H1 (cell line): ENCODE results near the gene GALNT12. TPM values are rescaled to one million over a fixed set of nuclear protein-coding genes. Genes with fewer than 3 reads are reported as not detected.

ENCODE experiments used
- CTCF ChIA-PET: fragments of 300-600 bp; sonication (Branson Sonifier 250); formaldehyde crosslinking; loops from one replicate; lab custom pipeline; 2021; ENCODE audit not compliant: partially characterized antibody; lab: Charles Lee
- POLR2A ChIA-PET: fragments of 300-600 bp; sonication (Branson Sonifier 250); formaldehyde crosslinking; loops from one replicate; lab custom pipeline; 2021; ENCODE audit warnings: inconsistent platforms; ENCODE audit not compliant: partially characterized antibody; lab: Charles Lee
- DNase-seq, 2 experiments: peaks; one replicate each; pipeline versions ENCODE4 v3.0.0 to v3.0.0-alpha.2; 2010 to 2022; ENCODE audit warnings: low spot score in 2 of 2, low read depth in 1 of 2, mixed read lengths in 1 of 2
- FAIRE-seq: peaks from 2 replicates; lab custom pipeline; 2011; peaks lifted over from hg19 to GRCh38; lab: Jason Lieb, UNC
- H2AFZ ChIP-seq: 2 replicates; pipeline ENCODE4 v1.8.1; 2012; ENCODE audit warnings: low read length, inconsistent platforms
- H2AK5ac ChIP-seq: 2 replicates; pipeline ENCODE4 v1.6.1; 2013; ENCODE audit warnings: low read depth, low read length
- H2BK120ac ChIP-seq: replicated peaks from 2 replicates; pipeline ENCODE3; 2013; ENCODE audit warnings: low read depth, low read length, inconsistent platforms
- H2BK12ac ChIP-seq: 2 replicates; pipeline ENCODE4 v1.6.1; 2013; ENCODE audit warnings: low read depth, low read length
- H2BK15ac ChIP-seq: 2 replicates; pipeline ENCODE4 v1.6.1; 2013; ENCODE audit warnings: low read length
- H2BK20ac ChIP-seq: 2 replicates; pipeline ENCODE4 v1.6.1; 2013; ENCODE audit warnings: low read length
- H2BK5ac ChIP-seq: 2 replicates; pipeline ENCODE4 v1.6.1; 2013; ENCODE audit warnings: low read depth, low read length
- H3K14ac ChIP-seq: 2 replicates; pipeline ENCODE4 v1.6.1; 2013; ENCODE audit warnings: inconsistent platforms; ENCODE audit not compliant: insufficient read length
- H3K18ac ChIP-seq: 2 replicates; pipeline ENCODE4 v1.6.1; 2013; ENCODE audit warnings: low read length; ENCODE audit errors: extremely low read depth
- H3K23ac ChIP-seq: 2 replicates; pipeline ENCODE4 v1.6.1; 2013; ENCODE audit warnings: inconsistent platforms; ENCODE audit not compliant: insufficient read length
- H3K23me2 ChIP-seq: 2 replicates; pipeline ENCODE4 v1.6.1; 2013; ENCODE audit warnings: low read depth, low read length
- H3K27ac ChIP-seq: 2 replicates; pipeline ENCODE4 v1.6.1; 2011; ENCODE audit warnings: low read depth, low read length, inconsistent platforms
- H3K27me3 ChIP-seq, 4 experiments: replicated peaks in 1 of 4; 1 replicate in 1 of 4; 2 replicates in 3 of 4; pipeline versions ENCODE4 v1.6.1 to v1.8.1; 2011 to 2013; ENCODE audit warnings: low read length in 3 of 4, mild to moderate bottlenecking in 3 of 4, inconsistent platforms in 2 of 4, mixed read lengths in 2 of 4, moderate library complexity in 1 of 4; ENCODE audit not compliant: control insufficient read depth in 3 of 4, insufficient read depth in 3 of 4; ENCODE audit errors: extremely low read depth in 1 of 4
- H3K36me3 ChIP-seq, 4 experiments: 2 replicates each; pipeline versions ENCODE4 v1.6.1 to v1.8.1; 2011 to 2013; ENCODE audit warnings: mild to moderate bottlenecking in 4 of 4, low read length in 3 of 4, moderate library complexity in 2 of 4, control low read depth in 1 of 4, inconsistent platforms in 1 of 4; ENCODE audit not compliant: insufficient read depth in 4 of 4, control insufficient read depth in 2 of 4
- H3K4ac ChIP-seq: replicated peaks from 2 replicates; pipeline ENCODE3; 2013; ENCODE audit warnings: low read length, low read depth, mixed read lengths, inconsistent platforms; ENCODE audit not compliant: insufficient read length
- H3K4me1 ChIP-seq, 4 experiments: replicated peaks in 1 of 4; 1 replicate in 1 of 4; 2 replicates in 3 of 4; pipeline versions ENCODE4 v1.6.1 to v1.8.1; 2011 to 2013; ENCODE audit warnings: low read length in 3 of 4, inconsistent platforms in 2 of 4, mixed read lengths in 1 of 4; ENCODE audit not compliant: insufficient read depth in 4 of 4, control insufficient read depth in 3 of 4
- H3K4me2 ChIP-seq, 2 experiments: 2 replicates each; pipeline versions ENCODE4 v1.6.1 to v1.8.1; 2011 to 2013; ENCODE audit warnings: low read depth in 2 of 2, low read length in 2 of 2, control low read depth in 1 of 2, inconsistent platforms in 1 of 2, mild to moderate bottlenecking in 1 of 2; ENCODE audit not compliant: insufficient read depth in 1 of 2
- H3K4me3 ChIP-seq, 4 experiments: fragments of 200-600, 300-600 bp in 1 of 4; sonication (generic), shearing (Covaris generic), sonication (Bioruptor Twin) in 1 of 4; 2 replicates each; pipeline versions ENCODE4 v1.5.1 to v1.8.1; 2011 to 2016; ENCODE audit warnings: low read length in 4 of 4, low read depth in 3 of 4, control low read depth in 2 of 4, inconsistent platforms in 2 of 4, mild to moderate bottlenecking in 2 of 4, mixed read lengths in 1 of 4, moderate library complexity in 1 of 4; ENCODE audit not compliant: insufficient read depth in 2 of 4; ENCODE audit errors: extremely low read depth in 1 of 4
- H3K56ac ChIP-seq: replicated peaks from 2 replicates; pipeline ENCODE3; 2013; ENCODE audit warnings: low read depth, mild to moderate bottlenecking, mixed read lengths, low read length, inconsistent platforms; ENCODE audit not compliant: insufficient read length
- H3K79me1 ChIP-seq: 2 replicates; pipeline ENCODE4 v1.6.1; 2013; ENCODE audit warnings: low read depth, low read length, control low read depth
- H3K79me2 ChIP-seq, 2 experiments: 2 replicates each; pipeline versions ENCODE4 v1.6.1 to v1.8.1; 2012 to 2013; ENCODE audit warnings: low read length in 2 of 2, mild to moderate bottlenecking in 2 of 2, inconsistent platforms in 1 of 2; ENCODE audit not compliant: insufficient read depth in 2 of 2, control insufficient read depth in 1 of 2
- H3K9ac ChIP-seq, 4 experiments: replicated peaks in 1 of 4; 1 replicate in 1 of 4; 2 replicates in 3 of 4; pipeline versions ENCODE4 v1.6.1 to v1.8.1; 2011 to 2013; ENCODE audit warnings: low read depth in 3 of 4, low read length in 3 of 4, control low read depth in 2 of 4, mild to moderate bottlenecking in 2 of 4, moderate library complexity in 2 of 4, inconsistent platforms in 1 of 4; ENCODE audit errors: extremely low read depth in 1 of 4
- H3K9me3 ChIP-seq, 2 experiments: 2 replicates each; pipeline versions ENCODE4 v1.6.1 to v1.8.1; 2012 to 2013; ENCODE audit warnings: mild to moderate bottlenecking in 2 of 2, moderate library complexity in 2 of 2, control low read depth in 1 of 2, inconsistent platforms in 1 of 2, low read depth in 1 of 2, low read length in 1 of 2, mixed read lengths in 1 of 2; ENCODE audit not compliant: insufficient read depth in 2 of 2
- H4K20me1 ChIP-seq, 2 experiments: replicated peaks in 1 of 2; 2 replicates each; pipeline versions ENCODE3 to v1.8.1; 2011 to 2013; ENCODE audit warnings: inconsistent platforms in 2 of 2, low read length in 2 of 2, mild to moderate bottlenecking in 1 of 2; ENCODE audit not compliant: insufficient read depth in 2 of 2, control insufficient read depth in 1 of 2
- H4K5ac ChIP-seq: 2 replicates; pipeline ENCODE4 v1.6.1; 2013; ENCODE audit warnings: low read length, low read depth, mixed read lengths, inconsistent platforms; ENCODE audit not compliant: insufficient read length
- H4K8ac ChIP-seq: 2 replicates; pipeline ENCODE4 v1.8.0; 2013; ENCODE audit warnings: mild to moderate bottlenecking, moderate library complexity, low read length, inconsistent platforms; ENCODE audit not compliant: insufficient read depth; ENCODE audit errors: extremely low read depth
- H4K91ac ChIP-seq: replicated peaks from 2 replicates; pipeline ENCODE3; 2013; ENCODE audit warnings: low read length, mixed read lengths, inconsistent platforms; ENCODE audit not compliant: insufficient read length
- BCL11A ChIP-seq, 2 experiments: IDR thresholded peaks; one replicate each; pipeline ENCODE4 v1.6.1; 2011; ENCODE audit warnings: low read depth in 2 of 2, low read length in 2 of 2, mild to moderate bottlenecking in 2 of 2
- CBX5 ChIP-seq: fragments of 300-800, 300-1000 bp; sonication (generic); IDR thresholded peaks from 2 replicates; pipeline ENCODE4 v1.7.1; 2016; ENCODE audit warnings: antibody characterized with exemption, low read length, low read depth
- CEBPB ChIP-seq: IDR thresholded peaks from 2 replicates; pipeline ENCODE4 v1.6.1; 2012; ENCODE audit warnings: low read depth, low read length
- CHD2 ChIP-seq: IDR thresholded peaks from 2 replicates; pipeline ENCODE4 v1.6.1; 2012; ENCODE audit warnings: low read length, improper control_type of control experiment
- CTBP2 ChIP-seq: IDR thresholded peaks from 2 replicates; pipeline ENCODE4 v1.7.0; 2011; ENCODE audit warnings: borderline replicate concordance, mild to moderate bottlenecking, moderate library complexity, mixed read lengths, low read length; ENCODE audit not compliant: insufficient read depth, insufficient read length
- E2F6 ChIP-seq: IDR thresholded peaks from 2 replicates; pipeline ENCODE4 v1.6.1; 2012; ENCODE audit warnings: inconsistent platforms
- JUN ChIP-seq: IDR thresholded peaks from 2 replicates; pipeline ENCODE4 v1.6.1; 2011; ENCODE audit warnings: low read depth, mild to moderate bottlenecking, improper control_type of control experiment, low read length
- SAP30 ChIP-seq: fragments of 300-600 bp; sonication (generic); IDR thresholded peaks from 2 replicates; pipeline ENCODE4 v1.7.1; 2012; ENCODE audit warnings: low read length, moderate library complexity, mild to moderate bottlenecking, inconsistent platforms; ENCODE audit not compliant: insufficient read depth, insufficient replicate concordance
- SP1 ChIP-seq: IDR thresholded peaks from 2 replicates; pipeline ENCODE4 v1.6.1; 2011; ENCODE audit warnings: low read depth, low read length
- ZNF274 ChIP-seq: IDR thresholded peaks from 2 replicates; pipeline ENCODE4 v1.7.0; 2012; ENCODE audit warnings: low read length, borderline replicate concordance; ENCODE audit errors: extremely low read depth
- WGBS, 2 experiments: shearing (Covaris generic) in 1 of 2; methylation state at CpG; one replicate each; pipeline versions ENCODE4 v1.1.6 to v1.1.7; 2013 to 2015; ENCODE audit warnings: low lambda C conversion rate in 2 of 2, mixed read lengths in 2 of 2, inconsistent platforms in 1 of 2, low coverage in 1 of 2, missing lambda C conversion rate in 1 of 2; ENCODE audit not compliant: insufficient replicate concordance in 2 of 2, insufficient coverage in 1 of 2, insufficient read length in 1 of 2; ENCODE audit errors: extremely low coverage in 1 of 2, missing lambda C conversion rate in 1 of 2; 5-methylcytosine and 5-hydroxymethylcytosine counted together
- polyA plus RNA-seq, 7 experiments: library from polyadenylated mRNA; depleted of rRNA in 3 of 7; stranded (reverse) in 5 of 7; unstranded in 2 of 7; fragments of >200 nt in 5 of 7; fragments of 200-250 nt in 2 of 7; gene quantifications; 1 replicate in 5 of 7; 2 replicates in 1 of 7; 4 replicates in 1 of 7; pipeline versions ENCODE4 v1.2.1 to v1.2.3, GENCODE V29; 2011 to 2013; ENCODE audit warnings: missing spikeins in 2 of 7, mixed read lengths in 2 of 7
- total RNA-seq: library from RNA; stranded (reverse); fragmentation: NEBNext Ultra II Directional; extraction: Animal tissue kit (Norgen Biotek cat#: 25700); gene quantifications from 2 replicates; pipeline ENCODE4 v1.2.1, GENCODE V29; 2021

GALNT12 gene
- total and polyA plus RNA-seq, 2 of the 8 experiments (the other 6 are each of a cell fraction or from before 2014, with no cell fraction given) = 16.2 to 19.6 TPM

GRCh38 chr9:98852961-98853360 is 45.5 kb downstream of the GALNT12 start:
- POLR2A ChIA-PET = no interaction called here

More at GRCh38 chr9:98852961-98853360, 45.5 kb downstream of the GALNT12 start:
- Histone ChIP-seq H3K4ac (no peak overlapping the region), H2BK12ac (no peak overlapping the region), H2BK15ac (no peak overlapping the region), H2BK5ac (no peak overlapping the region), H3K56ac (no peak overlapping the region), H3K36me3 (peaks cover 0 to 5% (median 0%) of the 10 kb centered on the region in 4 experiments; a peak in 1 of 8 replicates), H3K79me2 (no peaks in the 10 kb centered on the region), H4K91ac (no peak overlapping the region)
- CTCF ChIA-PET = no interaction called here
- TF ChIP-seq CTBP2 (no peak), E2F6 (no peak), ZNF274 (no peak), CHD2 (no peak), JUN (no peak), SAP30 (no peak), CBX5 (no peak), BCL11A (IDR thresholded peaks at IDR 0.05; ENCODE audit: low read depth in 2 of 2, low read length in 2 of 2) (no peak), CEBPB (no peak), SP1 (no peak)
- TF ChIP-seq, all 59 proteins: peak for 0
- Histone ChIP-seq H3K4me1 (peaks cover 0 to 5% (median 2%) of the 10 kb centered on the region in 4 experiments; a peak in 3 of 7 replicates), H2BK20ac (no peak overlapping the region), H4K8ac (no peak overlapping the region), H2AFZ (no peak overlapping the region), H3K27me3 (no peaks in the 10 kb centered on the region), H2AK5ac (no peak overlapping the region), H3K4me2 (no peak overlapping the region), H4K5ac (no peak overlapping the region), H3K9ac (no peak overlapping the region), H3K23ac (no peak overlapping the region), H3K18ac (no peak overlapping the region), H3K79me1 (no peaks in the 10 kb centered on the region), H3K4me3 (no peak overlapping the region), H2BK120ac (no peak overlapping the region), H3K9me3 (no peaks in the 10 kb centered on the region), H3K14ac (no peak overlapping the region), H3K23me2 (no peaks in the 10 kb centered on the region), H3K27ac (no peak overlapping the region), H4K20me1 (no peaks in the 10 kb centered on the region)
- DNase-seq (no peak), FAIRE-seq (no peak)
- 80% methylated on average over 2 of the region's 2 CpGs; no CpG with 5 or more reads in 1 of the 2 experiments for WGBS, 2 experiments
